NK-92 treated with Interleukin-12 subunit alpha and Interleukin-12 subunit beta, amount 100 ng/mL, for 24 hours (cell line): ENCODE measurements around the gene GGA1.
"Not testable (repeated sequence)": the region's sequence is repeated elsewhere in the genome, so short reads cannot be mapped to it uniquely, and the experiment has no call there.

ENCODE experiments used
- DNase-seq: peaks from one replicate; lab custom pipeline; 2025; lab: John Stamatoyannopoulos, UW

GGA1 gene

DNA sequence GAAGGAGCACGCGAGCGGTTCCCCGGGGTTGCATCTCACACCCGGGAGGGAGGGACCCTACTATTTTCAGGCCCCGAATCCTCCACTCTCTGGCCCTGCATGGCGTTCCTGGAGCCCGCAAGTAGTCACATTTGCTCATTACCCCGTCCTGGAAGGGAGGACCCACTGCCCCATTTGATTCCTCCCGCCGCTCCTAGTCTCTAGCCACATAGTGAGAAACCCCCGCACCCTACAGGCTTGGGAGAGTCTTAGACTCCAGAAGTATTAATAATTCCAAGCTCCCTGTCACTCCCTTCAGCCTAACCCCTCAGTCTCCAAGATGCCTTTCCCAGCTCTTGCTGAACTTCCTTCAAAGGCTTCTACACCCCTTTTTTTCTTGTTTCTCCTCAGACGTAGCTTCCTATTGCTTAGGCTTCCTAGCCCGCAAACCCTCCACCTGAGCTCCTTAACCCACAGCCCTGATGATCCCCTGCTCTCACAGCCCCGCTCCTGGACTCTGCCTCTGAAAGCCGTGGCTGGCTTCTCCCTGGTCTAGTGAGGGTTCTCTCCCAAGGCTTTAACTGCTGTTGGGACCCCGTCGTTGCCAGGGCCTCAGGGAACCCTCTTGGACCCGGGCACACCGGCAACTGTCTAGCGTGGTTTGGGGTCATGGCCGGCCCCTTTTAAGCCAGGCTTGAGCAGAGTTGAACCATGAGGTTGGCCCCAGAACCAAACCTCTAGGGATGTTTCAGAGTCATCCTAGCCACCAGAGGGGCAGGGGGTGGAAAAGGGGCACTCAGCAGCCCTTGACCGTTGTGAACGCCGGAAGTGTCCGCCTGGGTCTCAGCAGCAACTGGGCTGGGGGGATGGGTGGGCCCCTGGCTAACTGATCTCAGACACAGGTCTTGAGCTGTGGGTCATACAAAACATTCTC lies 862 bp downstream of the GGA1 start:
- DNase-seq = peak; percentile 15

DNA sequence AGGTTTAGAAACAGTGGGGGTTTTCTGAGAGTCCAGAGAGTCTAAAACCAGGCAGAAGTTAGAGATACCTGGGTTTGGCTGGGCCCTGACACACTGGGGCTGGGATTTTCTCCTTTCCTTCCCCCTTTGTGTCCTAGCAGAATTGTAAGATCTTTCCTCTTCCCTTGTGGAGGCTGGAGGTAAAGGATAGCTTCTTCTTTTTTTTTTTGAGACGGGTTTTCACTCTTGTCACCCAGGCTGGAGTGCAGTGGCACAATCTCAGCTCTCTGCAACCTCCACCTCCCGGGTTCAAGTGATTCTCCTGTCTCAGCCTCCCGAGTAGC lies 1.5 kb downstream of the GGA1 start:
- not testable (repeated sequence) for DNase-seq

DNA sequence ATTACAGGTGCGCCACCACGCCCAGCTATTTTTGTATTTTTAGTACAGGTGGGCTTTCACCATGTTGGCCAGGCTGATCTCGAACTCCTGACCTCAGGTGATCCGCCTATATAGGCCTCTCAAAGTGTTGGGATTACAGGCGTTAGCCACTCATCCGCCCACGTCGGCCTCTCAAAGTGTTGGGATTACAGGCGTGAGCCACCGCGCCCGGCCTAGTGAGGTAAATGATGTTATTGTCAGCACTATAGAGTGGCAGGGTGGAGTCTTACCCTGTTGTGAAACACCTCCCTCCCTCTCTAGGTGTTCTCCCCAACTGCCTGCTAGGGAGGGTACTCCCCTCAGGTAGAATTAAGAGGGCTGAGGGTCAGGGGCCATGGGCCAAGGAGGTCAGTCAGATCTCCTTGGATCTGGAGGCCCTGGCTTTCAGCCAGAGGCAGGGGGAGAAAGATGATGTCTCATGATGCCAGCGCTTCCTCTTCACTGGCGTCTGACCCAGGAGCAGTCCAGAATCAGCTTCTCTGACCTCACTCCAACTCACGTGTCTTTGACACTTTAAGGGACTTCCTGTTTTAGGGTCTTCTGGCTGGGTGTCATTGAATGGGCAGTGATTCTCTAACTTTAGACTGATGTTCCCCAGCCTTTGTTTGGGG lies 2.0 kb downstream of the GGA1 start:
- DNase-seq = no peak

DNA sequence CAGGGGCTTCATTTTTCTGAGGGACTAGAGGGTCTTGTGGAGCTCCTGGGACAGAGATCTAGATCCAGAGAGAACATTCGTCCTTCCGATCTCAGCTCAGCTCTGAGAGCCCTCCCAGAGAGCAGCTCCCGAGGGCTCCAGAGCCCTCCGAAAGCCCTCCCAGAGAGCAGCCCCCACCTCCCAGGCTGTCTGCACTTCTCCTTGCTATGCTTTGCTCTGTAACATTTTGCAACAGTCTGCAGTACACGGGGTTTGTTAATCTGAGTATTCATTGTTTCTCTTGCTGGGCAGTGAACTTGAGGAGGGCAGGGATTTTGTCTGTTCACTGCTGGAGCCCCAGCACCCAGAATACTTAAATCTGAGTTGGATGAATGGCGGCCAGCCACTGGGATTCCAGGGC lies 2.6 kb downstream of the GGA1 start:
- DNase-seq = no peak

DNA sequence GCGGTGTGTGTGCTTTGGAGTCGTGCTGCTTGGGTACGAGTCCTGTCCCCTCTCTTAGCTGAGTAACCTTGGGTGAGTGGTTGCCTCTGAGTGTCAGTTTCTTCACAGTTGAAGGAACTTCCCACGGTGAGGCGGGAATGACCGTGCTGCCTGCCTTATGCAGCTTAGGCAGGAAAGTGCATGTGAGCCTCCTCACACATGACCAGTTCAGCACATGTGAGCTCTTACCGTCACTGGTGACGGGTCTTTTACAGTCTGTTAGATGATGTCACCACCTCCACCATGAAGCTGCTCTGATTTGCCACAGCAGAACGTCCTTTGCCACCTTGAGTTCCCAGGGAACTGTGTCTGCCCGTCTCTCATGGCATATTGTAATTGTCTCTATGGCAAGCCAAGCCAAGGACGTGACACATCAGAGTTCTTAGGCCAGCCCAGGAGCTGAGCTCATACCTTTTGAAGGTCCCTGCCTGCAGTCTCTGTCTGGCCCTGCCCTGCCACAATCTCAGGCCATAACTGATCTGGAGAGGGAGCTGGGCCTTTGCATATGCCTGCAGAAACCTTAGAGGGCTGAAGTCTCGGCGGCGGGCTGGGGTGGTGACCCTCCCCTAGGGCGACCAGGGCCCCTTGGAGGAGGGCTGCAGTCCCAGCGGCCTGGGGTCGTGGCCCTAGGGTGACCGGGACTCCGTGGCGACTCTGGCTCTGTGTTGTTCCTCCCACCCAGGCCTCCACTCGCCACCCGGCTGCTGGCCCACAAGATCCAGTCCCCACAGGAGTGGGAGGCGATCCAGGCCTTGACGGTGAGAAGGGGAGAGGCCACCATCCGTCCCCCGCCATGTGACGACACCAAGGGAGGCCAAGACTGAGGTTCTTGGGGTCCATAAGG lies 7.8 kb downstream of the GGA1 start:
- DNase-seq = no peak

DNA sequence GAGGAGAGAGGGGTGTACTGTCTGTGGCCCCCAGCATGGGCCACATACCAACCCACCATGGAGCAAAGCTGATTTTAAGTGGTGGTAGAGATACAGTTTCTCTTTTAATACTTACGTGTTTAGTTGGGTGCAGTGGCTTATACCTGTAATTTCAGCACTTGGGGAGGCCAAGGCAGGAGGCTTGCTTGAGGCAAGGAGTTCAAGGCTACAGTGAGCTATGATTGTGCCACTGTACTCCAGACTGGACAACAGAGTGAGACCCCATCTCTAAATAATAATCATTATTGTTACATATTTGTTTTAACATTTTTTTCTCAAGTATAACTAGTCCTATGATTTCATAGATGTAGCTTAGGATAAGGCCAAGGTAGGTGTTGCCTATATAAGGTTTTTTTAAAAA lies 8.8 kb downstream of the GGA1 start:
- DNase-seq = no peak

DNA sequence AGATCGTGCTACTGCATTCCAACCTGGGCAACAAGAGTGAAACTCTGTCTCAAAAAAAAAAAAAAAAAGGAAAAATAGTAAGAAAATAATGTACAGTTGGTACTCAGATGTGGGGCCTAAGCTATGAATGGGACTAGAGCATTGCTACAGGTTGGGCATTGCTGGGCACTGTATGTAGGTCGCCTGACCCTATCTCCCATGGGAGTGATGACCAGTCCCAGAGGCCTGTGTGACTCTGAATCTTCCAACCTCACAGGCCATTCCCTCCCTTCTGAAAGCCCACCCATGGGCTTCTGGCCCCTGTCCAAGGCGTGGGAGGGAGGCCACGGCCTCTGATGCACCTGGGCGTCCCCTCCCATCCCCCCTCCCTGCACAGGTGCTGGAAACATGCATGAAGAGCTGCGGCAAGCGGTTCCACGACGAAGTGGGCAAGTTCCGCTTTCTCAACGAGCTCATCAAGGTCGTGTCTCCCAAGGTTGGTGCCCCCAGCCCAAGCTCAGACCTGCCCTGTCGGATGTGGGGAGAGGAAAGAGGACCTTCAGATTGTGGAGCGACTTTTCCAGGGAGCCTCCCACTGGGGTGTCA lies 9.5 kb downstream of the GGA1 start:
- DNase-seq = no peak

DNA sequence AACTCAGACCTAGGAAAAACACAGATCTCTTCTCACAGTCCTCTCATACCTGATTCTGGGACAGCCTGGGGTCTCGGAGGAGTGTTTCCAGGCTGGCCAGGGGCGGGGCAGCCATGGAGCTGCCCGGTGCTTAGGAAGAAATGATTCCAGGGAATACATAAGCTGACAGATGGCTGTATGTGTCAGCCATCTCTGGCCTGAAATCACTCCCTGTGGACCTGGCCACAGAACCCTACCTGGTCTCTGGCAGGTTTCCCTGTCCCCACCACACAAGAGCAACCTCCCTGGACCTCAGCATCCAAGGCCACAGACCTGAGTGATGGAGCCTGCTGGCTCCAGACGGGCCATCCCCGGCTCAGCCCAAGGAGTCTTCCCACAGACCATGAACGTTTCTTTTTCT lies 10.0 kb downstream of the GGA1 start:
- DNase-seq = no peak

DNA sequence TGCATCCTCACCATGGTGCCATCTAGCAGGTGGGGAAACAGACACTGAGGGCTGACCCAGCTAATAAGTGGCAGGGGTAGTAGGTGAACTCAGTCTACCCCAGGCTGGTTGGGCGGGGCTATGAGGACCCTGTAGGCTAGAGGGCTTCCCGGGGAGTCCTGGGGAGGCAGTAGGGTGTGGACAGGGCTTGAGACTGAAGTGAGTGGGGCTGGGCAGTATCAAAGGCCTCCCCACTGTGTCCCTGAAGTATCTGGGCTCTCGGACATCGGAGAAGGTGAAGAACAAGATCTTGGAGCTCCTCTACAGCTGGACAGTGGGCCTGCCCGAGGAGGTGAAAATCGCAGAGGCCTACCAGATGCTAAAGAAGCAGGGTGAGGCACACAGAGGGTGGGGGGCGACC lies 11.4 kb downstream of the GGA1 start:
- no peak for DNase-seq

DNA sequence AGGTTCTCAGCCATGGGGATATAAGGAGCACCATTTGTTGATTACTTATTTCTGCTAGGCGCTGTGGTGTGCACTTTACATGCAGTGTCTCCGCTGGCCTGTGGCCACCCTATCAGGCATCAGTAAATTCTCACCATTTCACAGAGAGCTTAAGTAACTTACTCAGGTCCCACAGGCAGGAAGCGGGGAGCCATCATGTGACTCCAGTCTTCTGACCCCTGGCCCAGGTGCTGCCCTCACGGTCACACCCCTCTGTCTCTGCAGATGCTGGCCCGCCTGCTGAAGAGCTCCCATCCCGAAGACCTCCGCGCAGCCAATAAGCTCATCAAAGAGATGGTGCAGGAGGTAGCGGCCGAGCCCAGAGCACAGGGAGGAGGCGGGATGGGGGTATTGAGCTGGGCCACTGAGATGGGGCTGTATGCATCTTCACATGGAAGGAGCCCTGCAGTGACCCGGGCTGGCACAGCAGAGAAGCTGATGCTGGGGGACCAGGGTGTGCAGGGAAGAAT lies 12.8 kb downstream of the GGA1 start:
- no peak for DNase-seq

DNA sequence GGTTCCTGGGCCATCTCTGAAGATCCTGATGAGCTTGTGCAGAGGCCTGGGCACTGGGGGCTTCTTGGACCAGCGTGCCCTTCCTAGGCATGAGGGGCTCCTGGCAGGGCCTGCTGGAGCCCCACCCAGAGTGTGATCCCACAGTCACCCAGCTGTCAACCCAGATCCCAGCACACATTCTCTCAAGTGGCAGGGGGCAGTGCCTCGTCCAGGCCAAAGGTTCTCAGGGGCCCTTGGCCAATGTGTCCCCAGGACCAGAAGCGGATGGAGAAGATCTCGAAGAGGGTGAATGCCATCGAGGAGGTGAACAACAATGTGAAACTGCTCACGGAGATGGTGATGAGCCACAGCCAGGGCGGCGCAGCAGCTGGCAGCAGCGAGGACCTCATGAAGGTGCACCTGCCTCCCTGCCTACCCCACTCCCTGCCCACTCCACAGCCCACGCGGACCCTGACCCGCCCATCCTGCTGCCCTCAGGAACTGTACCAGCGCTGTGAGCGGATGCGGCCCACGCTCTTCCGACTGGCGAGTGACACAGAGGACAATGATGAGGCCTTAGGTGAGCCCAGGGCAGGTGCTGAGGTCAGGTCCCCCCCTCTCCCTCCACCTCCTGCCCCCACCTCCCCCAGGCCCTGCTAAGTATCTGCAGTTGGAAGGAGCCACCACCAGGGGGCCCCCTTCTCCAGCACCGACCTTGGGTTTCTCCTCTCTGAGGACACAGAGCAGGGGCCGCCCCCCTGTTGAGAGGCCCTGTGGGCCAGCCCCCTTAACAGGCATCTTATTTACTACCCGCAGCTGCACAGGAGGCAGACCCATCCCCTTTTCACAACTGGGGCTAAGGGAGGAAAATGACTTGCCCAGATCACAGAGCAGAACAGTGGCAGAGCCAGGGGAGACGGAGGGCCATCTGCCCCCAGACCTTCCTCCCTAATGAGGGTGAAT lies 14.7 kb downstream of the GGA1 start:
- peak; percentile 29 for DNase-seq

DNA sequence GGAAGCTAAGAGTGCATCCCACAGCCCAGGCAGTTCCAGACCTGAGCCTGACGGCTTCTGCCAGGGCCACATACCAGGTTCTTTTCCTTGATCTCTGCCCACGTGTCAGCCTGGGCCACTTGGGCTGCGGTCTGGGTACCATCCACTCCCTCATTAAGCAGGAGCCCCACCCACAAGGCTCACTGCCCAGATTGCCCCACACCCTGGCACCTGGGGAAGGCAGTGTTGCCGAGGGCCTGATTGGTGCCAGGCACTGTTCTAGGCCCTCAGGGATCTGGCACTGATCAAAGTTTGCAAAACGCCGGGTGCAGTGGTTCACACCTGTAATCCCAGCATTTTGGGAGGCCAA lies 15.4 kb downstream of the GGA1 start:
- DNase-seq = no peak

DNA sequence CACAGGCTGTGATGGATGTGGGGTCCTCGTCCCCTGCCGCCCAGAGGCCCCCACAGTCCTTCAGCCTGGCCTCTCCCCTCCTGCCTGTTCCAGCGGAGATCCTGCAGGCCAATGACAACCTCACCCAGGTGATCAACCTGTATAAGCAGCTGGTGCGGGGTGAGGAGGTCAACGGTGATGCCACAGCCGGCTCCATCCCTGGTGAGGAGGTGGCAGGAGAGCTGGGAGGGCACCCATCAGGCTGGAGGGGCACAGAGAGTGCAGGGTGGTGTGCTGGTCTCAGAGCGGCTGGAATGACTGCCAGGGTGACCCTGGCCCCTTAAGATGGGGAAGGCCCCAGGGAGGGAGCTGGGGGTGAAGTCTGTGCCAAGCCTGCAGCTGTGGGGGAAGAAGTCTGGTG lies 16.2 kb downstream of the GGA1 start:
- no peak for DNase-seq

DNA sequence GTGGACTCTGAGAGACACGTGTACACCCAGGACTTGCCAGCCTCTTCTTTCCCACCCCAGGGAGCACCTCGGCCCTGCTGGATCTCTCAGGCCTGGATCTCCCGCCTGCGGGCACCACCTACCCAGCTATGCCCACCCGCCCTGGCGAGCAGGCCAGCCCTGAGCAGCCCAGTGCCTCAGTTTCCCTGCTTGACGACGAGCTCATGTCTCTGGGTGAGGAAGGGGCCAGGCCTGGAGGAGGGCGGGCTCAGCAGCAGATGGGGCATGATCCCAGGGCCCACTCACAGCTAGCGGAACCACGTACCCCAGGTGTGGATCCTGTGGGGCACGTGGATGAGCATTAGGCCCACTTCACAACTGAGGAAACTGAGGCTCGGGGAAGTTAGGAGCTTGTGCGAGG lies 17.1 kb downstream of the GGA1 start:
- DNase-seq = no peak

DNA sequence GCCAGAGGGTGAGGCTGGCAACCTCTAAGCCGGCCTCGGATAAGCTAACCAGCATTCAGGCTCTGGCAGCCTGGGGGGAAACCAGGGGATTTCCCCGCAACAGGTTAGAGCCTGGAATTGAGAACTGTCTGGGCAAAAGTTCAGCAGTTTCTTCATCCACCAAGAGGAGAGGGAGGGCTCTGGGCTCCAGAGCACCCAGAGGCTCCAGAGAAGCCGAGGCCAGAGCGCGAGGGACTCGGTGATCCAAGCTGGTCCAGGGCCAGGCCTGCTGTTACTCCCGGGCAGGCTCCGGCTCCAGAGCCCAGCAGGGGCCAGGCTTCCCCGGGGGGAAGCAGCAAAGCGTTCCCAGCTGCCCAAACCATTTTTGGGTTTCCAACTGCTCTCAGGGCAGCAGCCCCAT lies 17.5 kb downstream of the GGA1 start:
- DNase-seq = no peak

DNA sequence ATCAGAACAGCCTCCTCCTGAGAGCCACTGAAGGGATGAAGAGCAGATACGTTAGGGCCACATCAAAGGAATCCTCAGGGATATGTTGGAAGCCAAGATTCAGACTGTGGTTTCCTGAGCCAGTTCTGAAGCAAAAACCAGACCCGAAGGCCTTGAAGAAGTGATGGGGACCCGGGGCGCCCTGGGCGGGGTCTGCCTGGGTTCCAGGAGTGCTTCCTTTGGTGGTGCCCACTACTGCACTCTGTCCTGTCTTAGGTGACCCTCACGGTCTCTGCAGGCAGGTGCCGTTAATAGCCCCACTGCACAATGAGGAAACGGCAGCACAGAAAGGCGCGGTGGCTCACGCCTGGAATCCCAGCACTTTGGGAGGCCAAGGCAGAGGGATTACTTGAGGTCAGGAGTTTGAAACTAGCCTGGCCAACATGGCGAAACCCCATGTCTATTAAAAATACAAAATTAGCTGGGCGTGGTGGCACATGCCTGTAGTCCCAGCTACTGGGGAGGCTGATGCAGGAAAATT lies 18.0 kb downstream of the GGA1 start:
- DNase-seq = no peak

DNA sequence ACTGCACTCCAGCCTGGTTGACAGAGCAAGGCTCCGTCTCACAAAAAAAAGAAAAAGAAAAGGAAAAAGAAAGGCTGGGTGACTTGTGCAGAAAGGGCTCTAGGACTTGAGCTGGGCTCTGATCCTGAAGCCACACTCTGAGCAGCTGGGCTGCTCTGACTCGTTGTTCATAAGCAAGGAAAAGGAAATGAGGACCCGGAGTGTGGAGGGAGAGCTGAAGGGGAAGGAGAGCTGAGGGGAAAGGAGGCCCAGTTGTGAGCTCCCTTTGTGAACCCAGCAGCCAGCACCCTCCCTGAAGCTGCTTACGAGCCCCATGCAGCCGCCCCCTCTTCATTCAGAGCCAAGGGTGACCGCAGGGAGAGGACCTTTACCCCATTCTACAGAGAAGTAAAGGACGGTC lies 18.5 kb downstream of the GGA1 start:
- DNase-seq = no peak

DNA sequence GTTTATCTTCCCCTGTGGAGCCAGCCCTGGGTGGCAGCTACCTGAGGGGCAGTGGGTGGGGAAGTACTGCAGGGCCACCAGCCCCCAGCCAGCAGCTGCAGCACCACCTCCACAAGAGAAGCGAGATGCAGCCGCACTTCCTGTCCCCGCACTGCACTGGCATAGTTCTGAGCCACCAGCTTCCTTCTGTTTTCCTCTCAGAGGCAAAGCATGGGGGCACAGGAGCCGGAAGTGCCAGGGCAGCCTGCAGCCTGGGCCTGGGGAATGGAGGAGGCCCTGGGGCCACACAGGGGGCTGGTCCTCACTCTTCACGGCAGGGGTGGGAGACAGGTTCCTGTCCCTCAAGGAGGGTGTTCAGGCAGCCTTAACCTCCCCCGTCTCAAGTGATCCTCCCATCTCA lies 18.9 kb downstream of the GGA1 start:
- no peak for DNase-seq

DNA sequence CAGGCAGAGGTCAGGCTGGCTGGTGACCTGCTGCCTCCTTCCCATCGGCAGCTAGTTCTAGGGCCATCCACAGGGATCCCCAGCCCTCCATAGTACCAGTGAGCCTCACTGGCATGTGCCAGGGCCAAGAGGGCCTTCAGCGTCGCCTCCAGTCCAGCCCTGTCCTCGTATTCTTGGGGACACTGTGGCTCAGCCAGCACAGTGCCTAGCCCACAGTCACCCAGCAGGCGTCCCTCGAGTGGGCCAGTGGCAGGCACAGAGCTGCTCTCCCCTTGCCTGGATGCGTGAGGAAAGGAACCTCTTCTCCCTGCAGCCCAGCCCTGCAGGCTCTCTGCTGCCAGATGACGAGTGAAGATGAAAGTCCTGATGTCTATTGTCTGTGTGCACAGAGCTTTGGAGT lies 20.2 kb downstream of the GGA1 start:
- DNase-seq = no peak

DNA sequence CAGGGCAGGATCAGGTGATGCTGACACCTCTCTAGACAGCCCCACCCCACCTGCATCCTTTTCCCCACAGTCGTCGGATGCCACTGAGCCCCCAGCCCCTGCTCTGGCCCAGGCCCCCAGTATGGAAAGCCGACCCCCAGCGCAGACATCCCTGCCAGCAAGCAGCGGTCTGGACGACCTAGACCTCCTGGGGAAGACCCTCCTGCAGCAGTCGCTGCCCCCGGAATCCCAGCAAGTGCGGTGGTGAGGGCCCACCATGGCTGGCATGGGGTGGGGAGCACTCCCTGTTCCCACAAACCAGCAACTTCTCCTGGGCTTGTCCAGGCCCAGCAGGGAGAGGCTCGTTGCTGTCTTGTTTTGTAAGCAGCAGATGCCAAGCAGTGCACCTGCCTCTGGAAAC lies 21.3 kb downstream of the GGA1 start:
- no peak for DNase-seq

DNA sequence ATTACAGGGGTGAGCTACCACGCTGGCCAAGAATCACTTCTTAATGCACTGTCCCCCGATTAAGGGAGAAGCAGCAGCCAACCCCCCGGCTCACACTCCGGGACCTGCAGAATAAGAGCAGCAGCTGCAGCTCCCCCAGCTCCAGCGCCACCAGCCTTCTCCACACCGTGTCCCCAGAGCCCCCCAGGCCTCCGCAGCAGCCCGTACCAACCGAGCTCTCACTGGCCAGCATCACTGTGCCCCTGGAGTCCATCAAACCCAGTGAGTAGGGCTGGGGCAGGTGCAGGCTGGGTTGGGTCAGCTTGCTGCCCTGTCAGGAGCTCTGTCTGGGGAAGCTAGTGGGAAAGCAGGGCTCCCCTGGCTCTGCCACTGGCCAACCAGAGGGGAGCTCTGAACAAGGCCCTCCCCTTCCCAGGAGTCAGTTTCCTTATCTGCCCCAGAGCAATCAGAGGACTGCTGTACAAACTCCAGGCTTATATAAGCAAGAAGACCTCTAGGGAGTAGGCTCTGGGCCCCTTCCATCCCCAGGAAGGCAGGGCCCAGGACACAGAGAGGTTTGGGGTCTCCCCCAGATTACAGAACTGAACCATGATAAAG lies 22.3 kb downstream of the GGA1 start:
- DNase-seq = no peak
